Stimulated activated CD8-positive, alpha-beta memory T cell treated with anti-CD3 and anti-CD28 coated beads, Interleukin-4, amount 100 ng/mL, for 1 hour (primary cell): ENCODE measurements around the gene PCBP3.

Source experiments
- DNase-seq, 2 donors: peaks; one replicate each; pipeline ENCODE4 v3.0.0-alpha.2; 2020; ENCODE audit warnings: low read depth in 2 of 2, low spot score in 1 of 2

Gene PCBP3

DNA sequence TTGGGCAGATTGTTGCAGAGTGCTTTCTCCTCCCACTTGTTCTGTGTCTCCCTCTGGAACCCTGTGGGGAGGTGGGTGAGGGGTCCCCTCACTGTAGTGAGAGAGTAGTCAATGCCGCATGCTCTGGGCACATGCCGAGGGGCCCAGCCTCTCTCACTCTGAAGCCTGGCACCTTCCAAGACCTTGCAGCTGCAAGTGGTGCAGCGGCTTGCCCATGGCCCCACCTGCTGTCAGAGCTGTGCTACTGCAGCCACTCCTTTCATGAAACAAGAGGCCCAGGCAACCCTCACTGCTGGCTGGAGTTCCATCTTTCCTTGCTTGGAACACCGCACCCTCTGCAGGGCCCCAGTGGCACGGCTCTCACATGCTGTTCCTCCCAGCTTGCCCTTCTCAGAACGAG is 279.6 kb downstream of the PCBP3 start:
- peak; percentile 26 to 37 for DNase-seq

DNA sequence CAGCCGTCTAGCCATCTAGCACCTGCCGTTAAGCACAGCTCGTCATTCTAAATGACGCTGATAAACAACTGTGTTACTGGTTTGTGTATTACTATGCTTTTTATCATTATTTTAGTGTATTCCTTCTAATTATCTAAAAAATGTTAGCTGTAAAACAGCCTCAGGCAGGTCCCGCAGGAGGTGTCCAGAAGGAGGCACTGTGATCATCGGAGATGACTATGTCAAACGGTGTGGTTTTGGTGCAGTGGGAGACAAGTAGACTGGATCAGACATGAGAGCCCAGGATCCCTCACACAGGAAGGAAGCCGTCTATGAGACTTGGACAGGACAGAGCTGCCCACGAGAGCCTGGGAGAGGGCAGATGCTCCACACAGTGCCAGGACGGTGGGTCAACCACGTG is 282.8 kb downstream of the PCBP3 start:
- DNase-seq = no peak

DNA sequence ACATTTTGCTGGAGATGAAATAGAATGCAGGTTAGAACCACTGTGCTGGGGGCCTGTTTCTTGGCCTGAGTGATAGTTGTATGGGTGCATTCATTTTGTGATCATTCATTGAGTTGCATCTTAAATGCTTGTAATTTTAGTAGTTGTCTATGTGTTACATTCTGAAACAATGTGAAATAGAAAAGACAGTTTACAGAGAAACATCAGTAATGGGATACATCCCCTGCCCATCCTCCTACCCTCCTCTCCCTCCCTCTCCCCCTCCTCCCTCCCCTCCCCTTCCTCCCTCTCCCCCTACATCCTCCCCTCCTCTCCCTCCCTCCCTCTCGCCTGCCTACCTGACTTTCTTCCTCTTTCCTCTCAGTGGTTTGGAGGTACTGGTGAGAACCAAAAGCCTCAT is 283.5 kb downstream of the PCBP3 start:
- no peak for DNase-seq

DNA sequence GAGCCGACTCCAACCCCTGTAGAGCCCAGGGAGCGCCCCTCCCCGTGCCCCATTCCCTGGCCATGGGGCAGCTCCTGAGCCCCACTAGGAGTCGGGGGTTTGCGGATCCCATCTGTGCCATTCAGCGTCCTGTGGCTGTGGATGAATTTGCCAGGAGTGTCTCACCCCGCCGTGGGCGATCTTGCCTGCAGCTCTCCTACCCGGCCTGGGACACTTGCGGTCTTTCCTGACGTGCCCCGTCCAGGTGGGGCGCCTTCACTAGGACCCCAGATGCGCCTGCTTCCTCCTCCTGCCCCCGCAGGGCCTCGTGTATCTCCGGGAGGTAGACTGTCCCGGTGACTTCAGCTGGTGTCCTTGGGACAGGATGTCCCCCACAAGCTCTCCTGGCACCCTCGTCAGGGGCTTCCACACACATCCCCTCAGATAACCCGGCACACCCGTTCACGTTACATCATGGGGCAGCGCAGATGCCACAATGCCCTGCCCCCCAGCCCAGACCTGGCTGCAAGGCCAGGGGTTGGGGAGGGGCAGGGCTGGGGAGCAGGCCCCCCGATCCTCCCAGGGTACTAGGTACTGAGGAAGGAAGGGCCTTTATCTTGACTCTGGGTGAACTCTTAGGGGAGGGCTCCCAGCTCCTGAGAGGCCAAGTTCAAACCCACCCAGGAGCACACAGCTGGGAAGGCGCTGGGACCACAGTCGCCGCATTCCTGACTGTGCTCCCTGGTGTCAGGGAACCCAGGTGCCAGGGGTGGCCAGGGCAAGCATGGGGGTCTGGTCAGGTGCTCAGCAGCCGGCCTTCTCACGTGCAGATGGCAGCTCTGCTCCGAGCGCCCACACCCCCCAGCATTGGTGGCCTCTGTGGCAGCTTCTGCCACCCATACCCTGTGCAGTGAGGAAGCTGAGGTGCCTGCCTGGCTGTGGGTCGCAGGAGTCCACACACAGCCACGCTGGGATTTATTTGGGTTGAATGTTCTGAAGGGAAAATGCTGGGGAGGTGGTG is 284.6 kb downstream of the PCBP3 start:
- no peak for DNase-seq

DNA sequence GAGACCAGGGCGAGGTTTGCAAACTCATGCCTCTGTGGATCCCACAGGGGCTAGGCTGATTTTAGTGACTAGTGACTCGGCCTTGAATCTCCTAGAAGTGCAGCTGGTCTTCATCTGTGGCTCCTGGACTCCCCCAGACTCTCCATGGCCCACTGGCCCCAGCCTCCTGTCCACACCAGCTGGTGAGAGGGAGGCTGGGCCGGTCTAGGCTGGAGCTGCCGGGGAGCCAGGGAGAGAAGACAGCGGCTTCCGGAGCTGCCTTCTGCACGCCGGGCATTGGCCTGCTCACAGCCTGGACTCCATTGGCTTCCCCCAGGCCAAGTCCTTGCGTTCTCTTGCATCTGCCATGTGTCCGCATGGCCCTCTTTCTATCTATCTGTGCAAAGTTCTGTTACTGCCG is 285.9 kb downstream of the PCBP3 start:
- no peak for DNase-seq

DNA sequence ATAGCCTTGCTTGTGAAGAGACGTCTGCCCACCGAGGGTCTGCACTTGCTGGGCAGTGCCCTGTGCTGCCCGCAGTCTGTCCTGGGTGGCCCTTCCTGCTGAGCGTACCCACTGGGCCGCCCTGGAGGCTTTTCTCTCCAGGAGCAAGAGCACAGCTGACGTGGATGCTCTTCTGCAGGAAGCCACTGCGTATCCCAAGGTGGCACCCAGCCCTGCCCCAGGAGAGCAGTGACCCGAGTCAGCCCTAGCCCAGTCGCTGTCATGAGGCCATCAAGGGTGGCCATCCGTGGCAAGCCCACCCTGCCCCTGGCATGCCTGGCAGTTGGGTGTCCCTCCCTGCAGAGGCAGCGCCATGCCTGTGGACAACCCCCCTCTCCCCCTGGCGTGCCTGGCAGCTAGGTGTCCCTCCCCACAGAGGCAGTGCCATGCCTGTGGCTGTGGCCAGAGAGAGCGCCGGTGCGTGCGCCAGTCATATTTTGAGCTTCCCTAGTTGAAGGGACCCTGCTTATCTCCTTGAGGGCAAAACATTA is 286.8 kb downstream of the PCBP3 start:
- no peak for DNase-seq

GRCh38 chr21:45930792-45931191 is 287.3 kb downstream of the PCBP3 start:
- no peak for DNase-seq

DNA sequence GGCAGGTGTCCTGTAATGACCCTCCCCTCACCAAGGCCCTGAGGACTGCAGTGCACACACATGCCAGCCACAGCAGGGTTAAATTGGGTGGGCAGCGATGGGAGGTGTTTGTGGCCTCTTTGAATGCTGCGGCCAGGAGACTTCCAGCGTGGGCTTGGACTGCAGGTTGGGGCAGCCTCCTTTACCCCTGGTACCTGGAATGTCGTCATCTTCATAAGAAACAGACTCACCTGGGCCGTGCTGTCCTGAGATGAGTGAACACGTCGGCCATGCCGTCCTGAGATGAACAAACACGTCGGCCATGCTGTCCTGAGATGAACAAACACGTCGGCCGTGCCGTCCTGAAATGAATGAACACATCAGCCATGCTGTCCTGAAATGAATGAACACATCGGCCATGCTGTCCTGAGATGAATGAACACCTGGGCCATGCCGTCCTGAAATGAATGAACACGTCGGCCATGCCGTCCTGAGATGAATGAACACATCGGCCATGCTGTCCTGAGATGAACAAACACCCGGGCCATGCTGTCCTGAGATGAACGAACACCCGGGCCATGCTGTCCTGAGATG is 288.0 kb downstream of the PCBP3 start:
- DNase-seq = no peak

DNA sequence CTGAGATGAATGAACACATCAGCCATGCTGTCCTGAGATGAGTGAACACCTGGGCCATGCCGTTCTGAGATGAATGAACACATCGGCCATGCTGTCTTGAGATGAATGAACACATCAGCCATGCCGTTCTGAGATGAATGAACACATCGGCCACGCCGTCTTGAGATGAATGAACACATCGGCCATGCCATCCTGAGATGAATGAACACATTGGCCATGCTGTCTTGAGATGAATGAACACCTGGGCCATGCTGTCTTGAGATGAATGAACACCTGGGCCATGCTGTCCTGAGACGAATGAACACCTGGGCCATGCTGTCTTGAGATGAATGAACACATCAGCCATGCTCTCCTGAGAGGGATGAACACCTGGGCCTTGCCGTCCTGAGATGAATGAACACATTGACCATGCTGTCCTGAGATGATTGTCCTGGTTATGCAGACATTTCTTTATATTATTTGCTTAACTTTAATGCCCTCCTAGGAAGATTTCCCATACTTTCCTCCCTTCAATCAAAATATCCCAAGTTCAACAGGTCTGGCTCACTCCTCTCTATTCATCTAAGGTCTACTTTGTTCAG is 289.5 kb downstream of the PCBP3 start:
- no peak for DNase-seq

- no peak for DNase-seq
Measured at GRCh38 chr21:45934085-45934484, 290.6 kb downstream of the PCBP3 start.

DNA sequence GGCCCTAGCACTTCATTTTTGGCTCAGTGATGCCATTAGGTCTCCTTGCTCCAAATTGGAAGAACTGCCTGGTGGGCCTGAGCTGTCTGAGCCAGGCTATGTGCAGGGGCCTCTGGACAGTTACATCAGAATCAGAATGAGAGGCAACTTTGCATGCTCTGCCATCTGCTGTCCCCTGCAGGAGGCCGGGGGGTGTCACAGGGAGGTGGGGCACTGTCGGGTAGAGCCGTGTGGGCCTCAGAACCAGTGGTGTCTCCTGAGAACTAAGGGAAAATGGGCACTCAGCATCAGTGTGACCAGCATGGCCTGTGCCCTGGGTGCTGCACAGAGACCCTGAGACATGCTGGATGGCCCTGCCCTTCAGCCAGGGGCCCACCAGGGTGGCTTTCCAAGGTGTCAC is 291.0 kb downstream of the PCBP3 start:
- DNase-seq = no peak

GRCh38 chr21:45935628-45936027 is 292.1 kb downstream of the PCBP3 start:
- no peak for DNase-seq

- DNase-seq = no peak
Measured at GRCh38 chr21:45937721-45938452, 294.4 kb downstream of the PCBP3 start.

DNA sequence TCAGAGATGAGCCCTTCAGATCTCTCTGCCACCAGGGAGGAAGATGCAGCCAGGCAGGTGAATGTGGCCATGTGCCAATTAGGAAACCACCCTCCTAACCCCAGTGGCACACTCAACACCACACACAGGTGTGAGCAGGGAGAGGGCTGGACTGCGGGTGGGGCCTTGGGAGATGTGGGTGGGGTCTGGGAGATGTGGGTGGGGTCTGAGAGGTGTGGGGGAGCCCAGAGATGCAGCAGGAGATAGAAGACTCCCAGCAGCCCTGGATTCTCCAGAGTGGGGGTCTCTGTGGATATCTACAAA is 294.9 kb downstream of the PCBP3 start:
- DNase-seq = no peak

GRCh38 chr21:45938811-45939520 is 295.4 kb downstream of the PCBP3 start:
- no peak for DNase-seq

DNA sequence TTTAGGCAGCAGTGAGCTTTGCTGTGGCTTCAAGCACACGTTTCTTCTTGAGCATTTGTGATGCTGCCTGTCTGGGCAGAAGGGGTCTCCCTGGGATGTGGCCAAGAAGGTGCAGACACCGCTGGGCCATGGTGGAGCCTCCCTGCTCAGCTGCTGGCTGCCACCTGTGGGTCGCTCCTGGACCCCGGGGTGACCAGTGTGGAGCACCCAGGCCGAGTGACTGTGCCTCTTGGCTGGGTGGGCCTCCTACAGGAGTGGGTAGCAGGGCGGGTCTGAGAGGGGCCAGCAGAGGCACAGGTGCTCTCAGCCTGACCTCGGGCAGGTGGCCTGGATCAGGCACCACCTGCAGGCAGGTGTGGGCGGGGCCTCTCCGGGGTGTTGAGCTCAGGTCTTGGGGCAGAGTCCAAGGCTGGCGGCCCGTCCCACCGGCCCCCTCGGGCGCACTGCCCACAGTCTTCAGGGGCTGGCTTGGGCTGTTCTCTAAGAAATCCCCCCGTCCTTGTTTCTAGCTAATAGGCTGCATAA is 296.1 kb downstream of the PCBP3 start:
- DNase-seq = no peak

DNA sequence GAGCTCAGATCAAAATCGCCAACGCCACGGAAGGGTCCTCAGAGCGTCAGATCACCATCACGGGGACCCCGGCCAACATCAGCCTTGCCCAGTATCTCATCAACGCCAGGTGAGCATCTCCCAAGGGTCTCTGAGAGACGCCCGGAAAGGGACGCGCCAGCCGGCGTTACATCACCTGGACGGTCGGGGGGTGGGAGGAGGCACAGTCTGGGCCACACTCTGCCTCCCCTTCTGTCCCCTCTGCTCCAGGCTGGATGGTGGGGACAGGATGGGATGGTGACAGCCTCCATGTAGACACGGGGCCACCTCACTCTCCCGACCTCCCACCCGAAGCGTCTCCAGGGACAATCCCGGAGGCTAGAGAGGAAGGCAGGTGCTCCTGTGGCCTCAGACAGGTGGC is 296.6 kb downstream of the PCBP3 start:
- no peak for DNase-seq

DNA sequence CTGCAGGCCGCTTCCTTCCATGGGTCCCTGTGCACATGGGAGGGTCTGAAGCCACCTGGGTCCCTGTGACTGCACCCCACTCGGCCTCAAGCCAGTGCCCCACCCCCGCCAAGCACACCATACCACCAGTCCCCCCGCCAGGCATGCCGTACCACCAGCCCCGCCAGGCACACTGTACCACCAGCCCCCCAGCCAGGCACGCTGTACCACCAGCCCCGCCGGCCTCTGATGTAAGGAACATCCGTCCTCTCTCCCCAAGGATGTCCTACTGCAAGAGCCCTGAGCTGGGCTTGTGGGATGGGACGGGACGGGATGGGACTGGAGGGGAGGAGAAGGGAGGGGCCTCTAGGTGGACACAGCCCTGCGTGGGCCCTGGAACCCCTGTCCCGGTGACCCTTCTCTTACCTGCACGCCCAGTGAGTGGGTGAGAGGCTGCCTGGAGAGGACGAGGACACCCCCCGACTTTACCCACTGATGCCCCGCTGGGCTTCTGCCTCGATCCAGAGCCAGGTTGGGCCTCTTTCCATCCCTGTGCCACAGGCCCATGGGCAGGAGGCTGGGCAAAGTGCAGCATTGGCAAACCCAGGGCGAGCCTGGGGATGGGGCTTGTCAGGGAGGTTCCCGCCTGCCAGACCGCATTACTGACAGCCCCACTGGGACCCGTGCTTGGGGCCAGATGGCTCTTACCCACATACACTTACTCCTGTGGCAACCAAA is 297.3 kb downstream of the PCBP3 start:
- no peak for DNase-seq

GRCh38 chr21:45941338-45941710 is 297.8 kb downstream of the PCBP3 start:
- no peak for DNase-seq
